SK-N-SH treated with all-trans-retinoic acid at 6 μM for 48 hours (cell line): Measurements from ENCODE around the gene SEH1L.

Experiments used
- ARNTL ChIP-seq: fragments of 450-650 bp; formaldehyde crosslinking; IDR thresholded peaks from 2 replicates; pipeline ENCODE4 v1.5.0; 2020; ENCODE audit warnings: low read depth, mild to moderate bottlenecking, moderate library complexity, borderline replicate concordance
- GLIS3 ChIP-seq: fragments of 250-450 bp; sonication (Bioruptor Pico); IDR thresholded peaks from 2 replicates; pipeline ENCODE4 v1.5.0; 2020; ENCODE audit warnings: mild to moderate bottlenecking, moderate library complexity
- ISL1 ChIP-seq: fragments of 250-450 bp; sonication (Bioruptor Pico); IDR thresholded peaks from 2 replicates; pipeline ENCODE4 v2.1.2; 2022; ENCODE audit warnings: mild to moderate bottlenecking, moderate library complexity
- OSR1 ChIP-seq: fragments of 250-450 bp; sonication (Bioruptor Pico); IDR thresholded peaks from 2 replicates; pipeline ENCODE4 v1.8.0; 2022; ENCODE audit warnings: moderate library complexity, mild to moderate bottlenecking, inconsistent platforms
- SNAI2 ChIP-seq: fragments of 250-450 bp; sonication (Bioruptor Pico); IDR thresholded peaks from 2 replicates; pipeline ENCODE4 v1.5.0; 2020; ENCODE audit warnings: mild to moderate bottlenecking, moderate library complexity
- TCF4 ChIP-seq: fragments of 250-450 bp; sonication (Bioruptor Pico); IDR thresholded peaks from 2 replicates; pipeline ENCODE4 v1.8.0; 2021; ENCODE audit warnings: mild to moderate bottlenecking, moderate library complexity, borderline replicate concordance
- ZC3H10 ChIP-seq: fragments of 250-450 bp; sonication (Bioruptor Pico); IDR thresholded peaks from 2 replicates; pipeline ENCODE4 v1.5.1; 2021; ENCODE audit warnings: mild to moderate bottlenecking, moderate library complexity
- ZFP30 ChIP-seq: fragments of 450-650 bp; formaldehyde crosslinking; IDR thresholded peaks from 2 replicates; pipeline ENCODE4 v1.5.0; 2022; ENCODE audit warnings: mild to moderate bottlenecking, moderate library complexity
- ZNF8 ChIP-seq: fragments of 450-650 bp; formaldehyde crosslinking; IDR thresholded peaks from 2 replicates; pipeline ENCODE4 v1.5.0; 2020; ENCODE audit warnings: mild to moderate bottlenecking, moderate library complexity
- TF ChIP-seq, protein P1 (sequence below): fragments of 250-450 bp; sonication (Bioruptor Pico); IDR thresholded peaks from 2 replicates; pipeline ENCODE4 v1.8.0; 2020; ENCODE audit warnings: mild to moderate bottlenecking, moderate library complexity, borderline replicate concordance
- TF ChIP-seq, protein P2 (sequence below): fragments of 250-450 bp; sonication (Bioruptor Pico); IDR thresholded peaks from 2 replicates; pipeline ENCODE4 v1.5.0; 2020; ENCODE audit warnings: mild to moderate bottlenecking, moderate library complexity

- TF ChIP-seq ZC3H10 (CRISPR knock-in tag) (no peak), ZFP30 (CRISPR knock-in tag) (no peak), ARNTL (CRISPR knock-in tag) (no peak), ZNF8 (CRISPR knock-in tag) (no peak), OSR1 (no peak), GLIS3 (CRISPR knock-in tag) (no peak), ISL1 (CRISPR knock-in tag) (no peak), TCF4 (CRISPR knock-in tag) (no peak), SNAI2 (CRISPR knock-in tag) (no peak)
- TF ChIP-seq, protein P1, sequence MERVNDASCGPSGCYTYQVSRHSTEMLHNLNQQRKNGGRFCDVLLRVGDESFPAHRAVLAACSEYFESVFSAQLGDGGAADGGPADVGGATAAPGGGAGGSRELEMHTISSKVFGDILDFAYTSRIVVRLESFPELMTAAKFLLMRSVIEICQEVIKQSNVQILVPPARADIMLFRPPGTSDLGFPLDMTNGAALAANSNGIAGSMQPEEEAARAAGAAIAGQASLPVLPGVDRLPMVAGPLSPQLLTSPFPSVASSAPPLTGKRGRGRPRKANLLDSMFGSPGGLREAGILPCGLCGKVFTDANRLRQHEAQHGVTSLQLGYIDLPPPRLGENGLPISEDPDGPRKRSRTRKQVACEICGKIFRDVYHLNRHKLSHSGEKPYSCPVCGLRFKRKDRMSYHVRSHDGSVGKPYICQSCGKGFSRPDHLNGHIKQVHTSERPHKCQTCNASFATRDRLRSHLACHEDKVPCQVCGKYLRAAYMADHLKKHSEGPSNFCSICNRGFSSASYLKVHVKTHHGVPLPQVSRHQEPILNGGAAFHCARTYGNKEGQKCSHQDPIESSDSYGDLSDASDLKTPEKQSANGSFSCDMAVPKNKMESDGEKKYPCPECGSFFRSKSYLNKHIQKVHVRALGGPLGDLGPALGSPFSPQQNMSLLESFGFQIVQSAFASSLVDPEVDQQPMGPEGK (CRISPR knock-in tag): no peak
- TF ChIP-seq, protein P2, sequence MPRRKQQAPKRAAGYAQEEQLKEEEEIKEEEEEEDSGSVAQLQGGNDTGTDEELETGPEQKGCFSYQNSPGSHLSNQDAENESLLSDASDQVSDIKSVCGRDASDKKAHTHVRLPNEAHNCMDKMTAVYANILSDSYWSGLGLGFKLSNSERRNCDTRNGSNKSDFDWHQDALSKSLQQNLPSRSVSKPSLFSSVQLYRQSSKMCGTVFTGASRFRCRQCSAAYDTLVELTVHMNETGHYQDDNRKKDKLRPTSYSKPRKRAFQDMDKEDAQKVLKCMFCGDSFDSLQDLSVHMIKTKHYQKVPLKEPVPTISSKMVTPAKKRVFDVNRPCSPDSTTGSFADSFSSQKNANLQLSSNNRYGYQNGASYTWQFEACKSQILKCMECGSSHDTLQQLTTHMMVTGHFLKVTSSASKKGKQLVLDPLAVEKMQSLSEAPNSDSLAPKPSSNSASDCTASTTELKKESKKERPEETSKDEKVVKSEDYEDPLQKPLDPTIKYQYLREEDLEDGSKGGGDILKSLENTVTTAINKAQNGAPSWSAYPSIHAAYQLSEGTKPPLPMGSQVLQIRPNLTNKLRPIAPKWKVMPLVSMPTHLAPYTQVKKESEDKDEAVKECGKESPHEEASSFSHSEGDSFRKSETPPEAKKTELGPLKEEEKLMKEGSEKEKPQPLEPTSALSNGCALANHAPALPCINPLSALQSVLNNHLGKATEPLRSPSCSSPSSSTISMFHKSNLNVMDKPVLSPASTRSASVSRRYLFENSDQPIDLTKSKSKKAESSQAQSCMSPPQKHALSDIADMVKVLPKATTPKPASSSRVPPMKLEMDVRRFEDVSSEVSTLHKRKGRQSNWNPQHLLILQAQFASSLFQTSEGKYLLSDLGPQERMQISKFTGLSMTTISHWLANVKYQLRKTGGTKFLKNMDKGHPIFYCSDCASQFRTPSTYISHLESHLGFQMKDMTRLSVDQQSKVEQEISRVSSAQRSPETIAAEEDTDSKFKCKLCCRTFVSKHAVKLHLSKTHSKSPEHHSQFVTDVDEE (CRISPR knock-in tag): no peak
Measured at GRCh38 chr18:13025233-13025632, 77.4 kb downstream of the SEH1L start.
